Heart right ventricle (tissue), 16 donors: ENCODE data around the gene ROCK2. TPM values are rescaled to one million over a fixed set of nuclear protein-coding genes. Genes with fewer than 3 reads are reported as not detected.

Experiments
- ATAC-seq, 8 donors: fragments of 200-7000 bp; cut with Tn5 transposase; one replicate each; pipeline ENCODE4 v1.9.1; 2020; ENCODE audit warnings: mild to moderate bottlenecking in 8 of 8, moderate library complexity in 8 of 8, moderate number of reproducible peaks in 1 of 8
- DNase-seq, 2 donors: peaks; one replicate each; pipeline ENCODE4 v3.0.0-alpha.2; 2020
- H3K27ac ChIP-seq, 10 donors: fragments of 200-600 bp; sonication (generic) in 2 of 10; one replicate each; pipeline versions ENCODE4 v1.5.0 to v1.8.0; 2020 to 2022; ENCODE audit warnings: mild to moderate bottlenecking in 3 of 10
- H3K27me3 ChIP-seq, 7 donors: fragments of 200-600 bp; one replicate each; pipeline ENCODE4 v1.8.0; 2021 to 2022; ENCODE audit warnings: mild to moderate bottlenecking in 2 of 7
- H3K36me3 ChIP-seq, 9 donors: fragments of 200-600 bp; sonication (generic) in 1 of 9; one replicate each; pipeline versions ENCODE4 v1.5.0 to v1.8.0; 2020 to 2022; ENCODE audit warnings: mild to moderate bottlenecking in 2 of 9
- H3K4me1 ChIP-seq, 9 donors: fragments of 200-600 bp; sonication (generic) in 1 of 9; one replicate each; pipeline versions ENCODE4 v1.5.0 to v1.8.0; 2020 to 2022; ENCODE audit warnings: mild to moderate bottlenecking in 4 of 9
- H3K4me3 ChIP-seq, 10 donors: fragments of 200-600 bp; sonication (generic) in 2 of 10; one replicate each; pipeline versions ENCODE4 v1.5.0 to v1.8.0; 2020 to 2022; ENCODE audit warnings: mild to moderate bottlenecking in 7 of 10, moderate library complexity in 2 of 10
- H3K9me3 ChIP-seq, 11 donors: fragments of 200-600 bp in 10 of 11; sonication (generic) in 2 of 11; one replicate each; pipeline versions ENCODE4 v1.5.0 to v1.8.0; 2013 to 2022; ENCODE audit warnings: mild to moderate bottlenecking in 2 of 11, control low read depth in 1 of 11, moderate library complexity in 1 of 11
- CTCF ChIP-seq, 9 donors: fragments of 200-600 bp; sonication (generic) in 2 of 9; IDR thresholded peaks; one replicate each; pipeline versions ENCODE4 v1.5.0 to v1.8.0; 2021 to 2022; ENCODE audit warnings: antibody characterized with exemption in 9 of 9, mild to moderate bottlenecking in 5 of 9, moderate library complexity in 1 of 9
- WGBS, 2 donors: extraction: QIAGEN DNeasy Blood & Tissue Kit; methylation state at CpG; one replicate each; pipeline ENCODE4 v1.1.7; 2013; ENCODE audit warnings: inconsistent platforms in 1 of 2; 5-methylcytosine and 5-hydroxymethylcytosine counted together
- intact Hi-C, 10 donors: fragments of 100-400 bp; cut with DNase I; formaldehyde crosslinking; loops; one replicate each; pipeline versions ENCODE4 v1.11.1 to v1.14.2; 2022
- polyA plus RNA-seq, 2 donors: library from polyadenylated mRNA; stranded (reverse); fragments of 200-250 nt; gene quantifications; one replicate each; pipeline ENCODE4 v1.2.3, GENCODE V29; 2013
- total RNA-seq, 10 donors: library from RNA; stranded (reverse); fragmentation: NEBNext Ultra II Directional in 3 of 10; extraction: Animal tissue kit (Norgen Biotek cat#: 25700) in 3 of 10; gene quantifications; one replicate each; pipeline versions ENCODE4 v1.2.1 to v1.2.4, GENCODE V29; 2021 to 2023
- donor health status: Arrhythmogenic right ventricular cardiomyopathy.
- donor health status: ischemic (EF 13 %, LVEDD 7.1; RV severe dilation, severe dysfunction).
- donor health status: healthy with polysubstance abuse.
- donor health status: DM: no; HTN: yes; CAD: no.
- donor health status: DM: no; HTN: no; CAD: no.
- donor health status: ischemic (EF 25% LVEDD 6.9; RV normal size, moderate dysfunction).
- donor health status: ischemic (EF 25% LVEDD 5.7; RV mildly dilated, moderate dysfunction).
- donor health status: healthy.
- donor health status: DM: yes; HTN: yes; CAD: no.
- donor health status: Ischemic cardiomyopathy.
- donor health status: ischemic (EF 35%, LVEDD 5.7; RV mildly dilated, moderate dysfunction).
- donor health status: nonischemic (EF 11% LVEDD 7.7; RV severe dilation, severe dysfunction).
- donor health status: DM: yes; HTN: yes; CAD: no.
- donor health status: PGD.
- donor health status: ischemic (EF 29% LVEDD 5.4; RV normal size, mild dysfunction).
- donor health status: nonischemic (EF 23%, LVEDD 6.1; RV moderate dilation, normal function).

Gene ROCK2
- total and polyA plus RNA-seq, 12 donors, result 6.9 to 51.8 (median 36.5) TPM

- H3K4me3 ChIP-seq, result peak overlapping the region; percentile 71 to 98 (median 94)
- peak overlapping the region; percentile 95 to 100 (median 99) for H3K27ac ChIP-seq
- TF ChIP-seq CTCF (IDR thresholded peaks at IDR 0.05), result no peak
- WGBS, 2 donors, result 1% methylated on average over 40 to 55 of the region's 55 CpGs
- peaks cover 0 to 63% (median 43%) of the 10 kb centered on the region in 9 donors for H3K4me1 ChIP-seq
- DNase-seq (peak; percentile 57 to 62), ATAC-seq (peak; percentile 23 to 67 (median 46))
- no peaks in the 10 kb centered on the region for H3K27me3 ChIP-seq
- H3K9me3 ChIP-seq, result no peaks in the 10 kb centered on the region
- intact Hi-C loops, result loop anchor here in 9 of 10 donors (2.0 to 10.0 kb wide), 14 partner anchors 34 to 186 kb away; partner anchors contain the start of gene SLC66A3 (in 1 of the 9)
- H3K36me3 ChIP-seq, result no peaks in the 10 kb centered on the region
Measured at GRCh38 chr2:11343650-11344341, 640 bp downstream of the ROCK2 start.

GRCh38 chr2:11343368-11343649 is 1.1 kb downstream of the ROCK2 start:
- Histone ChIP-seq H3K27me3 (no peaks in the 10 kb centered on the region), H3K4me3 (peak overlapping the region; percentile 71 to 98 (median 94)), H3K27ac (peak overlapping the region; percentile 95 to 100 (median 99)), H3K36me3 (no peaks in the 10 kb centered on the region), H3K9me3 (no peaks in the 10 kb centered on the region), H3K4me1 (peaks cover 0 to 68% (median 44%) of the 10 kb centered on the region in 9 donors)
- intact Hi-C loops, result loop anchor here in 9 of 10 donors (2.0 to 10.0 kb wide), 13 partner anchors 34 to 186 kb away; partner anchors contain the start of gene SLC66A3 (in 1 of the 9)
- ATAC-seq, result peak in 3 of 8 donors; percentile 39 to 48 (median 43)
- TF ChIP-seq CTCF (IDR thresholded peaks at IDR 0.05), result no peak
- no peak for DNase-seq
- WGBS, 2 donors, result 0 to 1% methylated on average over 7 of the region's 7 CpGs

- intact Hi-C loops, result loop anchor here in 9 of 10 donors (2.0 to 10.0 kb wide), 13 partner anchors 35 to 185 kb away; partner anchors contain the start of gene SLC66A3 (in 1 of the 9)
- Histone ChIP-seq H3K27me3 (no peaks in the 10 kb centered on the region), H3K27ac (peak overlapping the region; percentile 95 to 100 (median 99)), H3K9me3 (peaks cover 0 to 3% (median 0%) of the 10 kb centered on the region in 11 donors), H3K4me3 (peak overlapping the region; percentile 71 to 98 (median 94)), H3K4me1 (peaks cover 0 to 69% (median 44%) of the 10 kb centered on the region in 9 donors), H3K36me3 (no peaks in the 10 kb centered on the region)
- 2% methylated on average over 14 of the region's 14 CpGs for WGBS, 2 donors
- no peak for DNase-seq
- TF ChIP-seq CTCF (IDR thresholded peaks at IDR 0.05), result no peak
- peak in 3 of 8 donors; percentile 4 to 17 (median 12) for ATAC-seq
Measured at GRCh38 chr2:11342551-11343367, 1.7 kb downstream of the ROCK2 start.

- Histone ChIP-seq H3K4me3 (no peak overlapping the region), H3K27ac (peak overlapping the region in 2 of 10 donors; percentile 24 to 35), H3K36me3 (no peaks in the 10 kb centered on the region), H3K4me1 (peaks cover 0 to 62% (median 41%) of the 10 kb centered on the region in 9 donors), H3K9me3 (peaks cover 0 to 12% (median 0%) of the 10 kb centered on the region in 11 donors), H3K27me3 (no peaks in the 10 kb centered on the region)
- DNase-seq (no peak), ATAC-seq (no peak)
- TF ChIP-seq CTCF (IDR thresholded peaks at IDR 0.05), result no peak
- intact Hi-C loops, result loop anchor here in 9 of 10 donors (2.0 to 10.0 kb wide), 13 partner anchors 37 to 183 kb away; partner anchors contain the start of gene SLC66A3 (in 1 of the 9)
- WGBS, 2 donors, result 72% methylated on average over 2 of the region's 2 CpGs
Measured at GRCh38 chr2:11340717-11341116, 3.7 kb downstream of the ROCK2 start.
